Urinary bladder (tissue), 4 donors: Measurements from ENCODE around the gene DCLRE1C. TPM values are rescaled to one million over a fixed set of nuclear protein-coding genes. Genes with fewer than 3 reads are reported as not detected.
"Not testable (repeated sequence)": the region's sequence is repeated elsewhere in the genome, so short reads cannot be mapped to it uniquely, and the experiment has no call there.

Experiments used
- DNase-seq: peaks from one replicate; pipeline ENCODE4 v3.0.0-alpha.2; 2015; ENCODE audit errors: extremely low spot score
- H3K27ac ChIP-seq: one replicate; pipeline ENCODE4 v1.5.1; 2013; ENCODE audit warnings: low read depth, mild to moderate bottlenecking, moderate library complexity
- H3K36me3 ChIP-seq: one replicate; pipeline ENCODE4 v1.6.1; 2013; ENCODE audit warnings: mild to moderate bottlenecking, moderate library complexity; ENCODE audit not compliant: insufficient read depth
- H3K4me1 ChIP-seq: one replicate; pipeline ENCODE4 v1.6.1; 2013; ENCODE audit warnings: mild to moderate bottlenecking, moderate library complexity; ENCODE audit not compliant: insufficient read depth
- H3K4me3 ChIP-seq: one replicate; pipeline ENCODE4 v1.5.1; 2013; ENCODE audit warnings: low read depth, low read length
- WGBS: extraction: QIAGEN DNeasy Blood & Tissue Kit; methylation state at CpG from one replicate; pipeline ENCODE4 v1.1.7; 2013; 5-methylcytosine and 5-hydroxymethylcytosine counted together
- polyA plus RNA-seq: library from polyadenylated mRNA; stranded (reverse); fragments of 200-250 nt; gene quantifications from one replicate; pipeline ENCODE4 v1.2.3, GENCODE V29; 2013
- total RNA-seq: library from RNA; depleted of rRNA; stranded (reverse); fragments of >200 nt; gene quantifications from one replicate; pipeline ENCODE4 v1.2.3, GENCODE V29; 2014
- donor health status: healthy with polysubstance abuse.
- donor health status: healthy.

Gene DCLRE1C
- 19.5 TPM for total RNA-seq
- 7.1 TPM for polyA plus RNA-seq

DNA sequence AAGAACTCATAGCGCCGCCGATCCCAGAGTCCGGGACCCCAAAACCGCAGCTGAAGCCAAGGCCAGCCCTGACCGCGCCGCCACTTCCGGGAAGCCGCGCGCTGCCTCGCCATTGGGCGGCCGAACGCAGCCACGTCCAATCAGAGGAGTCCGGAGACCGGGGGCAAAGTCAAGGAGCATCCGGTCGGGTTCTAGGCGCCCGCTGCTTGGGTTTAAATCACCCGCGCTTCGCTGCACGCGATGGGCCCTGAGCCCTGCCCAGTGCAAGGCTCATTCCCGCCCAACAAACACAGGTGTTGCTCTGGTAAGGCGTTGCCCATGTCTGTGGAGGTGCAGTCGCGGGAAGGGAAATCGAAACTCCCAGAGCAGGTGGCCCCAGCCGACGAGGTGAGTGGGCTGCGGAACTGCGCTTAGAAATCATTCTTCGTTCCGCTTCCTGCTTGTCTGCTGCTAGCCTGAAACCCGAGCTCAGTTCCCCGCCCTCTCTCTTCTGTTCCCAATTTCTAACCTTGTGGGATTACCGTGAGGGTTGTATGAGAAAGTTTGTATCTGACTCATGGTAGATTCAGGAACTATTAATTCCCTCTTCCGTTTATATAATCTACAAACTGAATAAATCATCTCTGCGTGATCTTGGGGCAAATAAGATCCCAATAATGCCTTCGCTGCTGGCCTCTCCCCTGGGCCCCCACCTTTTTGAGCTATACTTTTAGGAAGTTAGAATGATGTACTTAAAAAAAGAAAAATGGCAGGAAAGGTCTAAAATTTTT lies at the start of gene DCLRE1C:
DCLRE1C (minus strand) TSS at position 96 of the 770 bp plus-strand sequence; CDS start at position 10, 86 bp downstream.
- peak within 1 kb of the TSS; percentile 89 for H3K27ac ChIP-seq
- peak; percentile 87 for DNase-seq

DNA sequence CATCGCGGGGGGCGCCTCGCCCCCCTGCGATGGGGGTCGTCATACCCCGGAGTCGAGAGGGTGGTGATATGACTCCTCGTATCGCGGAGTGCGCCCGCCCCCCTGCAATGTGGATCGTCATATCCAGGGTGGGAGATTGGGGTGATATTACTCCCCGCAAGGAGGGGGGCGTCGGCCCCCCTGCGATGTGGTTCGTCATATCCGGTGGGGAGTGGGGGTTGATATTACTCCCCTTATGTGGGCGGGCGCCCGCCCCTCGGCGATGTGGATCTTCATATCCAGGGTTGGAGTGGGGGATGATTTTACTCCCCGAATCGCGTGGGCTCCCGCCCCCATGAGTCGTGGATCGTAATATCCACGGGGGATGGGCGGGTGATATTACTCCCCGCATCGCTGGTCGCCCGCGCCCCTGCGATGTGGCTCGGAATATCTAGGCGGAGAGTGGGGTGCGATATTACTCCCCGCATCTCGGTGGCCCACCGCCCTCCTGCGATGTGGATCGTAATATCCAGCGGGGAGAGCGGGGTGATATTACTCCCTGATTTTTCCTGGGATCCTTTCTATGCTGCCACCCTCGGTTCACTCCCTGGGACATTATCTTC lies 42.2 kb upstream of the DCLRE1C start:
- no peak for DNase-seq
- Histone ChIP-seq H3K4me1 (no peaks in the 10 kb centered on the region), H3K27ac (no peak overlapping the region), H3K4me3 (no peak overlapping the region), H3K36me3 (no peaks in the 10 kb centered on the region)
- WGBS, result 82% methylated on average over 50 of the region's 50 CpGs

More for the DNA sequence above, at the start of gene DCLRE1C:
- Histone ChIP-seq H3K4me3 (peak within 1 kb of the TSS; percentile 67), H3K4me1 (no peaks in the 10 kb centered on the region), H3K36me3 (no peaks in the 10 kb centered on the region)
- WGBS, result under 1% methylated on average over 45 of the region's 45 CpGs

DNA sequence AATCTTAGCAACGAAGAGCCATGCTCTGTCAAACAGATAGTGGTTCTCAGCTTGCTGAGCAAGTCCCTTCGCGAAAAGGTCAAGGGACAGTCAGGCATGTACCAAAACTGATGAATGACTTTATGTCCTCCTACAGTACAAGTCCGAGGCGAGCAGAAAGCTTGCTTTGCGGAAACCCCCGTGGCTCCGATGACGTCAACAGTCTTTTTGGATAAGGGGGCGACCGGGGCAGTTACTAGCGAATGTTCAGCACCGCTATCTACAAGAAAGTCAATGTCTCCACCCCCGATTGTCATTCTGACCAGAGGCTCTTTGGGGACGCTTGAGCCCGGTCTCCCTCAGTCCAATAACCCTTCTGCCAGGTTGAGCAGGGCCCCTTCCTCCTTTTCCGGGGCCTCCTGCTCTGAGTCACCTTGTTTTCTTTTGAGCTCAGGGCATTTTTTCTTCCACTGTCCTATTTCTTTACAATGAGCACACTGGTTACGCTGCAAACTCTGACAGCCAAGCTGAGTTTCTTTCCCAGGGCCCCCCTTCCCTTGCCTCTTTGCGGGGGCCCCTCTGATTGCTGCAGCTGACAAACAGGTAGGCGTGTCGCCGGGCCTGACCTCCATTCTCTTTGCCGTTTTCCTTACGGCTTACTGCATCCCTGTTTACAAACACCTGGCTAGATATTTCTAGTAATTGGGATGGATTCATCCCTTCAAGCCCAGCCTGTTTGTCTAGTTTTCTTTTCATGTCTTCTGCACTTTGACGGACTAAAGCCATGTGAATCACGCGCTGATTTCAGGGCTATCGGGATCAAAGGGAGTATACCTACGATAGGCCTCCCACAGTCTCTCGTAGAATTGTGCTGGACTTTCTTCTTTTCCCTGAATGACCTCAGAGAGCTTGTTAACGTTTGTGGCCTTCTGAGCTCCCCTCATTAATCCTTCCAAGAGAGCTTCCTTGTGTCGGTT lies 39.9 kb upstream of the DCLRE1C start:
- not testable (repeated sequence) for H3K27ac ChIP-seq, H3K4me1 ChIP-seq, H3K4me3 ChIP-seq, DNase-seq, H3K36me3 ChIP-seq
- WGBS, result 70% methylated on average over 32 of the region's 32 CpGs

- 84% methylated on average over 9 of the region's 9 CpGs for WGBS
These were observed 38.4 kb upstream of the DCLRE1C start for GRCh38 chr10:14992336-14992735.

DNA sequence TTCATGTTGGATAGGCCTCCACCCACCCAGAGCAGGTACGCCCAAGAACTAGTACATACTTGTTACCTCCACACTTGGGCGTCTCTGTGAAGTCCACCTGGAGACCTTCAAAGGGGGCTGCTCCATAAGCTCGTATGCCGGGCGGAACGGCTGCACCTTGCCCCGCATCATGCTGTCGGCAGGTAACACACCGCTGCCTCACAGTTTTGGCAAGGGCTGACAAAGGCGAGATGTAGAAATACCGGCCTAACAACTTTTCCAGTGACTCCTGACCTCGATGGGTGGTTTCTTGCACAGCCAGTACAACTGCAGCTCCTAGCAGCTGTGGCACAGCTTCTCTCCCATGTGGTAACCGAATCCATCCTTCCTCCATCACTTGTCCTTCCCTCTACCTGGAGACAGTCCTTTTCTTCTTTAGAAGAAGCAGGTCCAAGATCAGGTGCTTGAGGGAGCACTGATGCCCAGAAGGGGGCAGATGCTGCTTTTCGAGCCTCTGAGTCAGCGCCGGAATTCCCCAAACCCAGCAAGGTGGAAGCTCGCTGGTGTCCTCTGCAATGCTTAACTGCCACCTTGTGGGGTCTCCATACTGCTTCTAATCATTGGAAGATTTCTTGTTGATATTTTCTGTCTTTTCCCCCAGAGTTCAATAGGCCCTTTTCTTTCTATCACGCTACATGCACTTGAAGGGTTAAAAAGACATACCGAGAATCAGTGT lies 37.3 kb upstream of the DCLRE1C start:
- not testable (repeated sequence) for H3K4me1 ChIP-seq, DNase-seq, H3K36me3 ChIP-seq, H3K4me3 ChIP-seq, H3K27ac ChIP-seq
- 63% methylated on average over 18 of the region's 19 CpGs for WGBS

More at GRCh38 chr10:14992336-14992735, 38.4 kb upstream of the DCLRE1C start:
- not testable (repeated sequence) for DNase-seq, H3K4me1 ChIP-seq, H3K4me3 ChIP-seq, H3K27ac ChIP-seq, H3K36me3 ChIP-seq

GRCh38 chr10:14989552-14989951 lies 35.7 kb upstream of the DCLRE1C start:
- not testable (repeated sequence) for H3K27ac ChIP-seq, H3K4me3 ChIP-seq, H3K36me3 ChIP-seq, DNase-seq, H3K4me1 ChIP-seq
- WGBS, result 88% methylated on average over 6 of the region's 6 CpGs

- no peak for DNase-seq
- no peaks in the 10 kb centered on the region for H3K36me3 ChIP-seq
- H3K27ac ChIP-seq, result no peak overlapping the region
- H3K4me3 ChIP-seq, result no peak overlapping the region
- 90% methylated on average over 3 of the region's 3 CpGs for WGBS
- H3K4me1 ChIP-seq, result no peaks in the 10 kb centered on the region
These were observed 28.8 kb upstream of the DCLRE1C start for GRCh38 chr10:14982744-14983143.

DNA sequence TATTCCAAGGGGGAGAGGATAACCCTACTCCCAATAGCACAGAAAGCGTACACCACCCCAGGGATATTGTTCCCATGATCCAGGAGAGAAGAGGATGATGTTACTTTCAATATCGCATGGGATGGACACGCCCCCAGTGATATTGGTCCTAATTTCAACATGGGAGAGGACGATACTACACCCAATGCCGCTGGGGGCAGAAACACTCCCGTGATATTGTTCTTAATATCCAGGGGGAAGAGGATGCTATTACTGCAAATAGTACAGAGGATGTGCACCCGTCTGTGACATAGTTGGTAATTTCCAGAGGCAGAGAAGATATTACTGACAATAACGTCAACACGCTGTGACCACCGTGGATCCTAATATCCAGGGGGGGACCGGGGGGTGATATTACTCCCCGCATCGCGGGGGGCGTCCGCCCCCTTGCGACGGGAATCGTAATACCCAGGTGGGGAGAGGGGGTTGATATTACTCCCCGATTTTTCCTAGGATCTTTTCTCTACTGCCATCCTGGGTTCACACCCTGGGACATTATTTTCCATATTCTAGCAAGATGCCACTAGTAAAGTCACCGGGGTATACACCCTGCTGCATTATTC lies 21.9 kb upstream of the DCLRE1C start:
- 27% methylated on average over 21 of the region's 21 CpGs for WGBS
- H3K36me3 ChIP-seq, result no peaks in the 10 kb centered on the region
- no peak for DNase-seq

DNA sequence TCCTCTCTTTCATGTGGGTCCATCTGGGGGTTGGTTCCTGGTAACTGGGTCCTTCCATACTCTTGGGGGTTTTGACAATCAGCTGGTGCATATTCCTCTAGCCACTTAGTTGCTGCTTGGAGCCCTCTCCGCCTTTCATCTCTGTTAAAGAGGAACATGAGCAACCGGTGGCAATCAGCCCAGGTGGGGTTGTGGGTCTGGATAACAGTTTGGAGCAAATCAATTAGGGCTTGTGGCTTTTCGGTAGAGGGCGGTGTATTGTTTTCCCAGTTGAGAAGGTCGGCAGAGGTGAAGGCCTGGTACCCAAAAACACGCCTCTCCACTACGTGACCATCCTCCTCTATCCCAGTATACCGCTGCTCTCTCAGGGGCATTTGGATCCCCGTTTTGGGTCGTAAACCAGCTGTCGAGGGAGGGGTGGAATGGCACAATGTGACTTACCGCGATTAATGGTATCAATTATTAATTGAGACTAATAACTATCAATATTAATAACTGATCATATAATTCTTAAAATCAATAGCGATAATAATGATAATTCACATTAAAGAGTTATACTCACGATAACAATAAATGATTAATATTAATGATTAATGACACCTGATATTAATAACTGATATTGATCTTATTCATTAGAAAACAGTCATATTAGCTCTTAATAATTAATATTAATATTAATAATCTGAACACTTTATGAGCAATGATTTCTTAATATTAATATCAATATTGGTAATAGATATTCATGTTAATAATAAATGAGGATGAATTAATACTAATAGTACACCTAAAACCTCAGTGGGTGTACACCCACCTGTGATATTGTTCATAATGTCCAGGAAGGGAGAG lies 20.5 kb upstream of the DCLRE1C start:
- not testable (repeated sequence) for H3K4me3 ChIP-seq, H3K36me3 ChIP-seq, H3K4me1 ChIP-seq, DNase-seq, H3K27ac ChIP-seq
- 29% methylated on average over 15 of the region's 15 CpGs for WGBS

More for the DNA sequence above, 21.9 kb upstream of the DCLRE1C start:
- Histone ChIP-seq H3K4me1 (no peaks in the 10 kb centered on the region), H3K27ac (no peak overlapping the region), H3K4me3 (no peak overlapping the region)

- no peak for DNase-seq
- Histone ChIP-seq H3K36me3 (no peaks in the 10 kb centered on the region), H3K4me1 (no peaks in the 10 kb centered on the region), H3K27ac (no peak overlapping the region), H3K4me3 (no peak overlapping the region)
- 54% methylated on average over 4 of the region's 4 CpGs for WGBS
These were observed 18.1 kb upstream of the DCLRE1C start for GRCh38 chr10:14971867-14972448.

DNA sequence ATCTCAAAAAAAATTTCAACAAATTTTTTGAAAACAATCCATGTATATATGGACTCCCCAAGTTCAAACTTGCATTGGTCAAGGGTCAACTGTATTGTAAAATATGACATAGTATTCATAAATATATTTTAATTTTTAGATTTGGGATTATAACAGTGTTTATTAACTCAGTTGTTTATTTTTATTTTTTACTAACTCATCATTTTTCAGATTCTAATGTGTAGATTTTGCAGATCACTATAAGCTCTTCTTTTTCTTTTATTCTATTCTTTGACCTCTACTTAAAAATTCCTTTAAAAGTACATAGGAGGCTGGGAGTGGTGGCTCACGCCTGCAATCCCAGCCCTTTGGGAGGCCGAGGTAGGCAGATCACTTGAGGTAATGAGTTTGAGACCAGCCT lies 14.0 kb upstream of the DCLRE1C start:
- DNase-seq, result no peak
- WGBS, result 88% methylated on average over 2 of the region's 2 CpGs
- Histone ChIP-seq H3K36me3 (no peaks in the 10 kb centered on the region), H3K4me3 (no peak overlapping the region), H3K27ac (no peak overlapping the region), H3K4me1 (no peaks in the 10 kb centered on the region)
